IMR-90 (cell line): ENCODE results near the gene AP1S1. TPM values are rescaled to one million over a fixed set of nuclear protein-coding genes. Genes with fewer than 3 reads are reported as not detected.
A peak's percentile ranks its signal among the peaks of the same experiment; 100 is the strongest.

Source experiments
- ATAC-seq: fragments of 200-7000 bp; cut with Tn5 transposase; 2 replicates; pipeline ENCODE4 v1.9.1; 2020; ENCODE audit warnings: low read depth, mild to moderate bottlenecking, moderate library complexity
- BruUV-seq: library from RNA; stranded (reverse); fragments of 400-500 nt; replicated peaks from 2 replicates; lab custom pipeline; 2021; lab: Mats Ljungman, UMichigan
- CTCF ChIA-PET: fragments of 300-600 bp; formaldehyde crosslinking; extraction: SDS; loops from one replicate; lab custom pipeline; 2021; ENCODE audit warnings: antibody characterized with exemption; lab: Yijun Ruan, JAX
- POLR2A ChIA-PET: fragments of 300-600 bp; sonication (Branson Sonifier 250); formaldehyde crosslinking; loops from one replicate; lab custom pipeline; 2022; ENCODE audit warnings: antibody characterized with exemption; ENCODE audit not compliant: unreplicated experiment; lab: Charles Lee
- DNase-seq: peaks from one replicate; pipeline ENCODE4 v3.0.0; 2013
- H2AFZ ChIP-seq: replicated peaks from 2 replicates; pipeline ENCODE3; 2013; ENCODE audit warnings: low read length, mild to moderate bottlenecking; ENCODE audit not compliant: poor library complexity
- H2AK5ac ChIP-seq: 2 replicates; pipeline ENCODE4 v1.6.1; 2013; ENCODE audit warnings: low read depth, low read length, inconsistent platforms
- H2AK9ac ChIP-seq: replicated peaks from 2 replicates; pipeline ENCODE3; 2013; ENCODE audit warnings: mild to moderate bottlenecking, low read depth, low read length, moderate library complexity; ENCODE audit not compliant: poor library complexity
- H2BK120ac ChIP-seq: 2 replicates; pipeline ENCODE4 v1.6.1; 2013; ENCODE audit warnings: low read depth, low read length, inconsistent platforms
- H2BK15ac ChIP-seq: 3 replicates; pipeline ENCODE4 v1.6.1; 2013; ENCODE audit warnings: low read depth, low read length, inconsistent platforms
- H2BK20ac ChIP-seq: 2 replicates; pipeline ENCODE4 v1.6.1; 2013; ENCODE audit warnings: low read depth, mild to moderate bottlenecking, inconsistent platforms, low read length, moderate library complexity
- H2BK5ac ChIP-seq: 2 replicates; pipeline ENCODE4 v1.6.1; 2013; ENCODE audit warnings: mild to moderate bottlenecking, low read depth, low read length, inconsistent platforms; ENCODE audit not compliant: poor library complexity, severe bottlenecking
- H3K14ac ChIP-seq: replicated peaks from 2 replicates; pipeline ENCODE4 v1.6.1; 2013; ENCODE audit warnings: low read depth, low read length, inconsistent platforms
- H3K18ac ChIP-seq: 2 replicates; pipeline ENCODE4 v1.6.1; 2013; ENCODE audit warnings: low read depth, low read length, control low read depth
- H3K23ac ChIP-seq: 2 replicates; pipeline ENCODE4 v1.6.1; 2013; ENCODE audit warnings: low read depth, low read length, inconsistent platforms
- H3K27ac ChIP-seq: 2 replicates; pipeline ENCODE4 v1.5.1; 2013; ENCODE audit warnings: mild to moderate bottlenecking, control low read depth, low read length; ENCODE audit not compliant: insufficient read depth
- H3K27me3 ChIP-seq: 2 replicates; pipeline ENCODE4 v1.6.1; 2013; ENCODE audit warnings: low read length; ENCODE audit not compliant: control insufficient read depth, insufficient read depth
- H3K36me3 ChIP-seq: 2 replicates; pipeline ENCODE4 v1.6.1; 2013; ENCODE audit warnings: low read length, mixed read lengths; ENCODE audit not compliant: control insufficient read depth, insufficient read depth
- H3K4ac ChIP-seq: 2 replicates; pipeline ENCODE4 v1.6.1; 2013; ENCODE audit warnings: low read depth, low read length, inconsistent platforms
- H3K4me1 ChIP-seq: 2 replicates; pipeline ENCODE4 v1.6.1; 2013; ENCODE audit warnings: low read length, mixed read lengths; ENCODE audit not compliant: control insufficient read depth, insufficient read depth
- H3K4me2 ChIP-seq: 2 replicates; pipeline ENCODE4 v1.6.1; 2013; ENCODE audit warnings: low read depth, mild to moderate bottlenecking, control low read depth, low read length, moderate library complexity
- H3K4me3 ChIP-seq: 2 replicates; pipeline ENCODE4 v1.5.1; 2013; ENCODE audit warnings: low read depth, mild to moderate bottlenecking, control low read depth, low read length, moderate library complexity; ENCODE audit not compliant: insufficient read depth
- H3K56ac ChIP-seq: 2 replicates; pipeline ENCODE4 v1.6.1; 2013; ENCODE audit warnings: low read length, inconsistent platforms; ENCODE audit not compliant: insufficient read depth; ENCODE audit errors: extremely low read depth
- H3K79me1 ChIP-seq, 2 experiments: 2 replicates each; pipeline ENCODE4 v1.6.1; 2013; ENCODE audit warnings: low read length in 2 of 2, inconsistent platforms in 1 of 2, low read depth in 1 of 2
- H3K9ac ChIP-seq: 2 replicates; pipeline ENCODE4 v1.6.1; 2013; ENCODE audit warnings: low read depth, low read length, control low read depth
- H3K9me1 ChIP-seq: 2 replicates; pipeline ENCODE4 v1.6.1; 2013; ENCODE audit warnings: low read length, inconsistent platforms; ENCODE audit not compliant: insufficient read depth
- H3K9me3 ChIP-seq: 2 replicates; pipeline ENCODE4 v1.6.1; 2013; ENCODE audit warnings: low read length; ENCODE audit not compliant: control insufficient read depth, insufficient read depth
- H4K20me1 ChIP-seq: 2 replicates; pipeline ENCODE4 v1.6.1; 2013; ENCODE audit warnings: low read length, inconsistent platforms; ENCODE audit not compliant: insufficient read depth
- H4K5ac ChIP-seq: 2 replicates; pipeline ENCODE4 v1.6.1; 2013; ENCODE audit warnings: mild to moderate bottlenecking, low read depth, low read length, control low read depth
- H4K8ac ChIP-seq, 2 experiments: 2 replicates each; pipeline ENCODE4 v1.6.1; 2013; ENCODE audit warnings: low read depth in 2 of 2, low read length in 2 of 2, control low read depth in 1 of 2, inconsistent platforms in 1 of 2
- H4K91ac ChIP-seq: 2 replicates; pipeline ENCODE4 v1.6.1; 2013; ENCODE audit warnings: low read depth, low read length, inconsistent platforms; ENCODE audit not compliant: insufficient read depth
- CTCF ChIP-seq: conservative IDR thresholded peaks from 2 replicates; pipeline ENCODE4 v1.5.1; 2012; ENCODE audit warnings: mild to moderate bottlenecking, low read depth, low read length, improper control_type of control experiment
- MAZ ChIP-seq: IDR thresholded peaks from 2 replicates; pipeline ENCODE4 v1.6.1; 2012; ENCODE audit warnings: low read depth, mild to moderate bottlenecking, low read length, improper control_type of control experiment, moderate library complexity, borderline replicate concordance
- POLR2A ChIP-seq: IDR thresholded peaks from 2 replicates; pipeline ENCODE4 v1.6.1; 2012; ENCODE audit warnings: mild to moderate bottlenecking, low read depth, low read length
- RFX5 ChIP-seq: IDR thresholded peaks from 2 replicates; pipeline ENCODE4 v1.8.0; 2012; ENCODE audit warnings: low read depth, mild to moderate bottlenecking, low read length, moderate library complexity
- WGBS, 2 experiments: methylation state at CpG; one replicate each; pipeline versions ENCODE4 v1.1.5 to v1.1.7; 2013; ENCODE audit warnings: missing lambda C conversion rate in 2 of 2; ENCODE audit not compliant: insufficient read length in 1 of 2; ENCODE audit errors: extremely low coverage in 2 of 2; 5-methylcytosine and 5-hydroxymethylcytosine counted together
- dilution Hi-C: fragments of 300-500 bp; cut with HindIII; formaldehyde crosslinking; loops from one replicate; pipeline ENCODE4 v1.14.3; 2018; ENCODE audit warnings: low sequenced_read_pairs; ENCODE audit not compliant: unreplicated experiment
- in situ Hi-C: fragments of 300-500 bp; cut with MboI; formaldehyde crosslinking; loops from 3 replicates; pipeline ENCODE4 v1.14.3; 2019; ENCODE audit warnings: low sequenced_read_pairs, inconsistent platforms, mixed read lengths
- intact Hi-C: fragments of 100-400 bp; cut with micrococcal nuclease; formaldehyde crosslinking; loops from 2 replicates; pipeline ENCODE4 v1.10.0; 2022
- polyA plus RNA-seq, 3 experiments: library from polyadenylated mRNA; depleted of rRNA; stranded (reverse); fragments of >200 nt; gene quantifications; 2 replicates each; pipeline ENCODE4 v1.2.3, GENCODE V29; 2012; ENCODE audit warnings: low replicate concordance in 1 of 3
- total RNA-seq: library from RNA; depleted of rRNA; stranded (reverse); fragments of >200 nt; gene quantifications from 2 replicates; pipeline ENCODE4 v1.2.3, GENCODE V29; 2012
- TF ChIP-seq, protein P1 (sequence below): fragments of 150-350 bp; IDR thresholded peaks from 2 replicates; pipeline ENCODE4 v1.6.1; 2017; ENCODE audit warnings: mild to moderate bottlenecking, antibody characterized with exemption, low read length, low read depth

The AP1S1 gene
- total and polyA plus RNA-seq, 2 of the 4 experiments (the other 2 are of a cell fraction), result 187 to 295 TPM

- Histone ChIP-seq H3K14ac (peak overlapping the region; percentile 78), H3K4me1 (peaks cover 7% of the 10 kb centered on the region), H2BK15ac (no peak overlapping the region; the same call in 2 of the 3 replicates), H2AK9ac (peak overlapping the region; percentile 97), H2AFZ (peak overlapping the region; percentile 92), H3K27me3 (no peaks in the 10 kb centered on the region), H2BK5ac (peak overlapping the region; percentile 67), H3K4ac (peak overlapping the region; percentile 84), H2BK20ac (no peak overlapping the region), H4K91ac (peak overlapping the region; percentile 88), H4K20me1 (peaks cover 7% of the 10 kb centered on the region; the same call in 1 of the 2 replicates), H2BK120ac (0 out of 2 replicates have a peak overlapping the region, but pooled peaks have one; percentile 23), H3K36me3 (peaks cover 24% of the 10 kb centered on the region), H3K9me1 (peaks cover 3% of the 10 kb centered on the region), H3K27ac (peak overlapping the region; percentile 75), H3K18ac (peak overlapping the region; percentile 5), H3K4me3 (peak overlapping the region; percentile 84), H4K5ac (peak overlapping the region; percentile 39), H3K9ac (peak overlapping the region; percentile 93), H3K9me3 (no peaks in the 10 kb centered on the region), H3K23ac (peak overlapping the region; percentile 82), H3K79me1 (peaks cover 10 to 38% of the 10 kb centered on the region in 2 experiments), H4K8ac (peak overlapping the region; percentile 66 to 95), H2AK5ac (peak overlapping the region; percentile 76), H3K56ac (peak overlapping the region; percentile 71; the same call in 1 of the 2 replicates), H3K4me2 (peak overlapping the region; percentile 71)
- CTCF ChIA-PET, result interaction anchor here (1.4 to 2.8 kb wide), 2 partner anchors 11 to 37 kb away, joined by 8 to 10 read pairs; no protein-coding TSS in a partner anchor
- WGBS, 2 experiments, result 100% methylated on average over 1 of the region's 4 CpGs; no CpG with 5 or more reads in 1 of the 2 experiments
- dilution Hi-C loops (no loop called here), in situ Hi-C loops (no loop called here), intact Hi-C loops (no loop called here)
- no peak for ATAC-seq
- TF ChIP-seq MAZ (peak; percentile 12; the same call in 1 of the 2 replicates), RFX5 (no peak), CTCF (no peak), POLR2A (no peak)
- TF ChIP-seq, protein P1, sequence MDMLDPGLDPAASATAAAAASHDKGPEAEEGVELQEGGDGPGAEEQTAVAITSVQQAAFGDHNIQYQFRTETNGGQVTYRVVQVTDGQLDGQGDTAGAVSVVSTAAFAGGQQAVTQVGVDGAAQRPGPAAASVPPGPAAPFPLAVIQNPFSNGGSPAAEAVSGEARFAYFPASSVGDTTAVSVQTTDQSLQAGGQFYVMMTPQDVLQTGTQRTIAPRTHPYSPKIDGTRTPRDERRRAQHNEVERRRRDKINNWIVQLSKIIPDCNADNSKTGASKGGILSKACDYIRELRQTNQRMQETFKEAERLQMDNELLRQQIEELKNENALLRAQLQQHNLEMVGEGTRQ, result no peak
- POLR2A ChIA-PET, result no interaction called here
- no TSS peak for BruUV-seq
- DNase-seq, result no peak
These were observed 1.0 kb downstream of the AP1S1 start for GRCh38 chr7:101155303-101155702.
